GM23338 (cell line): Measurements from ENCODE around the gene KPTN. TPM values are rescaled to one million over a fixed set of nuclear protein-coding genes. Genes with fewer than 3 reads are reported as not detected.
A peak's percentile ranks its signal among the peaks of the same experiment; 100 is the strongest.

Experiments
- ATAC-seq: fragments of 200-7000 bp; cut with Tn5 transposase; 3 replicates; pipeline ENCODE4 v1.9.1; 2020
- DNase-seq: peaks from one replicate; pipeline ENCODE4 v3.0.0-alpha.2; 2015; ENCODE audit warnings: low spot score
- H2AFZ ChIP-seq: fragments of 200-600 bp; sonication (generic); 2 replicates; pipeline ENCODE4 v1.8.0; 2016; ENCODE audit warnings: antibody characterized with exemption, mild to moderate bottlenecking, moderate library complexity
- H3F3A ChIP-seq: fragments of 200-600 bp; sonication (generic); replicated peaks from 2 replicates; pipeline ENCODE4 v1.8.0; 2017; ENCODE audit warnings: antibody characterized with exemption, mixed run types, low read depth
- H3K27ac ChIP-seq: fragments of 200-600 bp; sonication (generic); 2 replicates; pipeline ENCODE4 v1.6.1; 2016; ENCODE audit warnings: low read depth
- H3K27me3 ChIP-seq: fragments of 200-600 bp; sonication (generic); 2 replicates; pipeline ENCODE4 v1.8.0; 2016; ENCODE audit warnings: mild to moderate bottlenecking, mixed run types, moderate library complexity; ENCODE audit not compliant: insufficient read depth
- H3K36me3 ChIP-seq: fragments of 200-600 bp; sonication (generic); 2 replicates; pipeline ENCODE4 v1.8.0; 2016; ENCODE audit warnings: mild to moderate bottlenecking; ENCODE audit not compliant: insufficient read depth
- H3K4me1 ChIP-seq: fragments of 200-600 bp; sonication (generic); 2 replicates; pipeline ENCODE4 v1.8.0; 2016; ENCODE audit warnings: mild to moderate bottlenecking, moderate library complexity; ENCODE audit not compliant: insufficient read depth
- H3K4me2 ChIP-seq: fragments of 200-600 bp; sonication (generic); 2 replicates; pipeline ENCODE4 v1.7.1; 2017; ENCODE audit warnings: mixed run types
- H3K4me3 ChIP-seq: fragments of 200-600 bp; sonication (generic); 2 replicates; pipeline ENCODE4 v1.6.1; 2016; ENCODE audit warnings: mixed run types
- H3K79me2 ChIP-seq: fragments of 200-600 bp; sonication (generic); replicated peaks from 2 replicates; pipeline ENCODE4 v1.8.0; 2017; ENCODE audit warnings: mild to moderate bottlenecking; ENCODE audit not compliant: insufficient read depth
- H3K9me2 ChIP-seq: fragments of 200-600 bp; sonication (generic); 2 replicates; pipeline ENCODE4 v1.8.0; 2017; ENCODE audit not compliant: insufficient read depth
- H4K20me1 ChIP-seq: fragments of 200-600 bp; sonication (generic); replicated peaks from 2 replicates; pipeline ENCODE4 v1.8.0; 2017; ENCODE audit warnings: mild to moderate bottlenecking; ENCODE audit not compliant: insufficient read depth
- H3K27ac Mint-ChIP-seq: 2 replicates; pipeline ENCODE4 v1.8.0; 2020; ENCODE audit warnings: inconsistent platforms, mild to moderate bottlenecking, moderate library complexity, mixed read lengths
- H3K27me3 Mint-ChIP-seq: 3 replicates; pipeline ENCODE4 v1.8.0; 2022; ENCODE audit warnings: low read depth, mild to moderate bottlenecking, moderate library complexity, mixed read lengths, inconsistent platforms; ENCODE audit not compliant: insufficient read depth, poor library complexity
- H3K36me3 Mint-ChIP-seq: 3 replicates; pipeline ENCODE4 v1.8.0; 2021; ENCODE audit warnings: low read depth, mild to moderate bottlenecking, inconsistent platforms, moderate library complexity, mixed read lengths
- H3K4me1 Mint-ChIP-seq: 3 replicates; pipeline ENCODE4 v1.8.0; 2020; ENCODE audit warnings: mild to moderate bottlenecking, inconsistent platforms, mixed read lengths
- H3K4me3 Mint-ChIP-seq: 3 replicates; pipeline ENCODE4 v1.8.0; 2021; ENCODE audit warnings: moderate library complexity, mild to moderate bottlenecking, inconsistent platforms, mixed read lengths
- H3K9me3 Mint-ChIP-seq: 3 replicates; pipeline ENCODE4 v1.8.0; 2020; ENCODE audit warnings: moderate library complexity, mild to moderate bottlenecking, inconsistent platforms, mixed read lengths
- CREB1 ChIP-seq: fragments of 250-450 bp; sonication (Bioruptor Pico); IDR thresholded peaks from 2 replicates; pipeline ENCODE4 v1.5.0; 2020; ENCODE audit warnings: low read depth, mild to moderate bottlenecking, moderate library complexity
- EZH2phosphoT487 ChIP-seq: fragments of 200-600 bp; sonication (generic); IDR thresholded peaks from one replicate; pipeline ENCODE4 v1.8.1; 2018; ENCODE audit warnings: antibody characterized with exemption; ENCODE audit not compliant: unreplicated experiment
- POLR2AphosphoS5 ChIP-seq: IDR thresholded peaks from 2 replicates; pipeline ENCODE4 v1.6.1; 2016; ENCODE audit warnings: antibody characterized with exemption, low read depth
- STAT1 ChIP-seq: IDR thresholded peaks from one replicate; pipeline ENCODE4 v1.6.1; 2016; ENCODE audit warnings: antibody characterized with exemption; ENCODE audit not compliant: unreplicated experiment
- polyA plus RNA-seq: library from polyadenylated mRNA; unstranded; fragments of >200 nt; fragmentation: Nextera tagmentation; extraction: Ambion mirVana; gene quantifications from 2 replicates; pipeline ENCODE4 v1.2.1, GENCODE V29; 2016
- total RNA-seq: library from RNA; depleted of rRNA; stranded (reverse); fragments of >200 nt; shearing (Covaris generic); gene quantifications from 2 replicates; pipeline ENCODE4 v1.2.3, GENCODE V29; 2014
- TF ChIP-seq, protein P1 (sequence below), 2 experiments: fragments of 200-600 bp in 1 of 2; sonication (generic) in 1 of 2; conservative IDR thresholded peaks; 2 replicates each; pipeline versions ENCODE4 v1.5.1 to v1.6.1; 2016 to 2017; ENCODE audit warnings: antibody characterized with exemption in 2 of 2, low read depth in 2 of 2, mild to moderate bottlenecking in 2 of 2, moderate library complexity in 1 of 2
- TF ChIP-seq, protein P2 (sequence below): IDR thresholded peaks from one replicate; pipeline ENCODE4 v1.6.1; 2018; ENCODE audit warnings: antibody characterized with exemption; ENCODE audit not compliant: unreplicated experiment
- TF ChIP-seq, protein P3 (sequence below): fragments of 250-450 bp; sonication (Bioruptor Pico); IDR thresholded peaks from 2 replicates; pipeline ENCODE4 v1.5.0; 2020; ENCODE audit warnings: mild to moderate bottlenecking, moderate library complexity

The KPTN gene
- total and polyA plus RNA-seq, 2 experiments from 2014 or later, result 19.8 to 26.2 TPM

DNA sequence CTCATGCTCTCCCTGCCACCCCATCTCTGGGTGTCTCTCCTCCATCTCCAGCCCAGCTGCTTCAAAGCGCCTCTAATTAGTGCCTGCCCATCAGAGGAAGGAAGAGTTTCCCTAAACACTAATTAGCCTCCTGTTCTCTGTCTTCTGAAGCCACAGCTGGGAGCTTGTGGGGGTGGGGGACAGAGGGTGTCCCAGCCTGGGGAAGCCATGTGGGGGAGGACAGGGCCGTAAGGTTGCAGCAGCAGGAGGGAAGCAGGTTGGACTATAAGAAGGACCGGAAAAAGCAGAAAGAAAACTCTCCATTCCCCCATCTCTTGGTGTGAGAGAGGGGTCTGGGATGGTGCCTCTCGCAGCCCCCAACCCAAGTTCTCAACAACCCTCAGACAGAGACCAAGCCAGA is 38.5 kb downstream of the KPTN start (continued):
- TF ChIP-seq STAT1 (no peak), POLR2AphosphoS5 (no peak)

DNA sequence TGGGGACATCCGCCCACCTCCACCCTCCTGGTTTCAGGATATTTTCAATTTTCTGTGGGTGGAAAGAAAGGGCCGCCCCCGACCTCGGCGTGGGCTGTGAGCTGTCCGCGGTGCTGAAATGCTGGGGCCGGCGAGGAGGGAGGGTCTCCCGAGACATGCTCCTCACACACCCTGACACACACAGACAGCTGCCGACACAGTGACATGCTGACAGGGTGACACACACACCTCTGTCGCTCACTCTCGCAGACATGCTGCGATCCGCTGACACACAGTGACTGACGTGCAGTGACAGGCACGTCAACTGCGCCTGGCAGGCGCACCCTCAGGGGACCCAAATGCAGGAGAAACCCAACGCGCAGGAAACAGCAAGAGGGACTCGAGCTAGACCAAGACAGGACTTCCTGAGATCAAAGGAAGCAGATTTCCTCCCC is 39.6 kb downstream of the KPTN start:
- Mint-ChIP-seq H3K27ac (no peak overlapping the region), H3K27me3 (peaks cover 34% of the 10 kb centered on the region), H3K4me3 (peak overlapping the region; percentile 31; the same call in 1 of the 3 replicates), H3K9me3 (no peaks in the 10 kb centered on the region; the same call in 2 of the 3 replicates), H3K4me1 (peaks cover 30% of the 10 kb centered on the region), H3K36me3 (no peaks in the 10 kb centered on the region; the same call in 2 of the 3 replicates)
- no peak overlapping the region for H2AFZ ChIP-seq
- peak; percentile 76 for DNase-seq
- H3K4me3 ChIP-seq, result no peak overlapping the region
- H3K9me2 ChIP-seq, result no peaks in the 10 kb centered on the region
- H3K36me3 ChIP-seq, result no peaks in the 10 kb centered on the region
- peaks cover 23% of the 10 kb centered on the region for H3K27me3 ChIP-seq
- no peak; the same call in 2 of the 3 replicates for ATAC-seq
- no peak overlapping the region for H3K27ac ChIP-seq
- H4K20me1 ChIP-seq, result peaks cover 6% of the 10 kb centered on the region
- no peak overlapping the region for H3K4me2 ChIP-seq
- H3F3A ChIP-seq, result peaks cover 24% of the 10 kb centered on the region; the same call in 1 of the 2 replicates
- no peaks in the 10 kb centered on the region for H3K79me2 ChIP-seq
- peaks cover 21% of the 10 kb centered on the region for H3K4me1 ChIP-seq
- TF ChIP-seq, protein P1, sequence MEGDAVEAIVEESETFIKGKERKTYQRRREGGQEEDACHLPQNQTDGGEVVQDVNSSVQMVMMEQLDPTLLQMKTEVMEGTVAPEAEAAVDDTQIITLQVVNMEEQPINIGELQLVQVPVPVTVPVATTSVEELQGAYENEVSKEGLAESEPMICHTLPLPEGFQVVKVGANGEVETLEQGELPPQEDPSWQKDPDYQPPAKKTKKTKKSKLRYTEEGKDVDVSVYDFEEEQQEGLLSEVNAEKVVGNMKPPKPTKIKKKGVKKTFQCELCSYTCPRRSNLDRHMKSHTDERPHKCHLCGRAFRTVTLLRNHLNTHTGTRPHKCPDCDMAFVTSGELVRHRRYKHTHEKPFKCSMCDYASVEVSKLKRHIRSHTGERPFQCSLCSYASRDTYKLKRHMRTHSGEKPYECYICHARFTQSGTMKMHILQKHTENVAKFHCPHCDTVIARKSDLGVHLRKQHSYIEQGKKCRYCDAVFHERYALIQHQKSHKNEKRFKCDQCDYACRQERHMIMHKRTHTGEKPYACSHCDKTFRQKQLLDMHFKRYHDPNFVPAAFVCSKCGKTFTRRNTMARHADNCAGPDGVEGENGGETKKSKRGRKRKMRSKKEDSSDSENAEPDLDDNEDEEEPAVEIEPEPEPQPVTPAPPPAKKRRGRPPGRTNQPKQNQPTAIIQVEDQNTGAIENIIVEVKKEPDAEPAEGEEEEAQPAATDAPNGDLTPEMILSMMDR (conservative IDR thresholded peaks at IDR 0.05; ENCODE audit: low read depth in 2 of 2), result no peak
- TF ChIP-seq, protein P2, sequence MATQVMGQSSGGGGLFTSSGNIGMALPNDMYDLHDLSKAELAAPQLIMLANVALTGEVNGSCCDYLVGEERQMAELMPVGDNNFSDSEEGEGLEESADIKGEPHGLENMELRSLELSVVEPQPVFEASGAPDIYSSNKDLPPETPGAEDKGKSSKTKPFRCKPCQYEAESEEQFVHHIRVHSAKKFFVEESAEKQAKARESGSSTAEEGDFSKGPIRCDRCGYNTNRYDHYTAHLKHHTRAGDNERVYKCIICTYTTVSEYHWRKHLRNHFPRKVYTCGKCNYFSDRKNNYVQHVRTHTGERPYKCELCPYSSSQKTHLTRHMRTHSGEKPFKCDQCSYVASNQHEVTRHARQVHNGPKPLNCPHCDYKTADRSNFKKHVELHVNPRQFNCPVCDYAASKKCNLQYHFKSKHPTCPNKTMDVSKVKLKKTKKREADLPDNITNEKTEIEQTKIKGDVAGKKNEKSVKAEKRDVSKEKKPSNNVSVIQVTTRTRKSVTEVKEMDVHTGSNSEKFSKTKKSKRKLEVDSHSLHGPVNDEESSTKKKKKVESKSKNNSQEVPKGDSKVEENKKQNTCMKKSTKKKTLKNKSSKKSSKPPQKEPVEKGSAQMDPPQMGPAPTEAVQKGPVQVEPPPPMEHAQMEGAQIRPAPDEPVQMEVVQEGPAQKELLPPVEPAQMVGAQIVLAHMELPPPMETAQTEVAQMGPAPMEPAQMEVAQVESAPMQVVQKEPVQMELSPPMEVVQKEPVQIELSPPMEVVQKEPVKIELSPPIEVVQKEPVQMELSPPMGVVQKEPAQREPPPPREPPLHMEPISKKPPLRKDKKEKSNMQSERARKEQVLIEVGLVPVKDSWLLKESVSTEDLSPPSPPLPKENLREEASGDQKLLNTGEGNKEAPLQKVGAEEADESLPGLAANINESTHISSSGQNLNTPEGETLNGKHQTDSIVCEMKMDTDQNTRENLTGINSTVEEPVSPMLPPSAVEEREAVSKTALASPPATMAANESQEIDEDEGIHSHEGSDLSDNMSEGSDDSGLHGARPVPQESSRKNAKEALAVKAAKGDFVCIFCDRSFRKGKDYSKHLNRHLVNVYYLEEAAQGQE, result peak; percentile 97

DNA sequence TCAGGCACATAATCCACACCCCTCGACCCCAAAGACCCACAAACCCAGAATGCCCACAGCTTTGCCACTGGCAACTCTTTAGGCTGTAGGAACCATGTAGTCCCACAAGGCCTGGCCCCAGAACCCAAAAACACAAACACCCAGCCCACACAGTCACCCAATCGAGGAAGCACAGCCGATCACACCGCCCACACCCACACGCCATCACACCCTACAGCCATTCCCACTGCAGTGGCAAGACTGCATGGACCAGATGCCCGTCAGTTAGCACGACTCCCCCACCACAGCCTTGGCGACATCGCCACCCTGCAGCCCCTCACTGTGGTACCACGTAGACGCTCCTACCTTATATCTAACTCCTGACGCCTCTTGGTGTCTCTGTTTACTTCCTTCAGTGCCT is 40.7 kb downstream of the KPTN start:
- Mint-ChIP-seq H3K27ac (no peak overlapping the region), H3K27me3 (peaks cover 33% of the 10 kb centered on the region), H3K4me1 (peaks cover 23% of the 10 kb centered on the region), H3K4me3 (no peak overlapping the region), H3K36me3 (no peaks in the 10 kb centered on the region; the same call in 2 of the 3 replicates), H3K9me3 (no peaks in the 10 kb centered on the region; the same call in 2 of the 3 replicates)
- Histone ChIP-seq H3F3A (peaks cover 18% of the 10 kb centered on the region; the same call in 1 of the 2 replicates), H4K20me1 (peaks cover 6% of the 10 kb centered on the region), H3K27ac (no peak overlapping the region), H3K36me3 (no peaks in the 10 kb centered on the region), H3K4me1 (peaks cover 11% of the 10 kb centered on the region), H3K4me3 (no peak overlapping the region), H3K79me2 (no peaks in the 10 kb centered on the region), H3K27me3 (peaks cover 17% of the 10 kb centered on the region), H3K4me2 (no peak overlapping the region), H2AFZ (no peak overlapping the region), H3K9me2 (no peaks in the 10 kb centered on the region)
- ATAC-seq (no peak), DNase-seq (no peak)
- no peak for TF ChIP-seq CREB1 (CRISPR knock-in tag)
- TF ChIP-seq EZH2phosphoT487, result no peak
- TF ChIP-seq, protein P3, sequence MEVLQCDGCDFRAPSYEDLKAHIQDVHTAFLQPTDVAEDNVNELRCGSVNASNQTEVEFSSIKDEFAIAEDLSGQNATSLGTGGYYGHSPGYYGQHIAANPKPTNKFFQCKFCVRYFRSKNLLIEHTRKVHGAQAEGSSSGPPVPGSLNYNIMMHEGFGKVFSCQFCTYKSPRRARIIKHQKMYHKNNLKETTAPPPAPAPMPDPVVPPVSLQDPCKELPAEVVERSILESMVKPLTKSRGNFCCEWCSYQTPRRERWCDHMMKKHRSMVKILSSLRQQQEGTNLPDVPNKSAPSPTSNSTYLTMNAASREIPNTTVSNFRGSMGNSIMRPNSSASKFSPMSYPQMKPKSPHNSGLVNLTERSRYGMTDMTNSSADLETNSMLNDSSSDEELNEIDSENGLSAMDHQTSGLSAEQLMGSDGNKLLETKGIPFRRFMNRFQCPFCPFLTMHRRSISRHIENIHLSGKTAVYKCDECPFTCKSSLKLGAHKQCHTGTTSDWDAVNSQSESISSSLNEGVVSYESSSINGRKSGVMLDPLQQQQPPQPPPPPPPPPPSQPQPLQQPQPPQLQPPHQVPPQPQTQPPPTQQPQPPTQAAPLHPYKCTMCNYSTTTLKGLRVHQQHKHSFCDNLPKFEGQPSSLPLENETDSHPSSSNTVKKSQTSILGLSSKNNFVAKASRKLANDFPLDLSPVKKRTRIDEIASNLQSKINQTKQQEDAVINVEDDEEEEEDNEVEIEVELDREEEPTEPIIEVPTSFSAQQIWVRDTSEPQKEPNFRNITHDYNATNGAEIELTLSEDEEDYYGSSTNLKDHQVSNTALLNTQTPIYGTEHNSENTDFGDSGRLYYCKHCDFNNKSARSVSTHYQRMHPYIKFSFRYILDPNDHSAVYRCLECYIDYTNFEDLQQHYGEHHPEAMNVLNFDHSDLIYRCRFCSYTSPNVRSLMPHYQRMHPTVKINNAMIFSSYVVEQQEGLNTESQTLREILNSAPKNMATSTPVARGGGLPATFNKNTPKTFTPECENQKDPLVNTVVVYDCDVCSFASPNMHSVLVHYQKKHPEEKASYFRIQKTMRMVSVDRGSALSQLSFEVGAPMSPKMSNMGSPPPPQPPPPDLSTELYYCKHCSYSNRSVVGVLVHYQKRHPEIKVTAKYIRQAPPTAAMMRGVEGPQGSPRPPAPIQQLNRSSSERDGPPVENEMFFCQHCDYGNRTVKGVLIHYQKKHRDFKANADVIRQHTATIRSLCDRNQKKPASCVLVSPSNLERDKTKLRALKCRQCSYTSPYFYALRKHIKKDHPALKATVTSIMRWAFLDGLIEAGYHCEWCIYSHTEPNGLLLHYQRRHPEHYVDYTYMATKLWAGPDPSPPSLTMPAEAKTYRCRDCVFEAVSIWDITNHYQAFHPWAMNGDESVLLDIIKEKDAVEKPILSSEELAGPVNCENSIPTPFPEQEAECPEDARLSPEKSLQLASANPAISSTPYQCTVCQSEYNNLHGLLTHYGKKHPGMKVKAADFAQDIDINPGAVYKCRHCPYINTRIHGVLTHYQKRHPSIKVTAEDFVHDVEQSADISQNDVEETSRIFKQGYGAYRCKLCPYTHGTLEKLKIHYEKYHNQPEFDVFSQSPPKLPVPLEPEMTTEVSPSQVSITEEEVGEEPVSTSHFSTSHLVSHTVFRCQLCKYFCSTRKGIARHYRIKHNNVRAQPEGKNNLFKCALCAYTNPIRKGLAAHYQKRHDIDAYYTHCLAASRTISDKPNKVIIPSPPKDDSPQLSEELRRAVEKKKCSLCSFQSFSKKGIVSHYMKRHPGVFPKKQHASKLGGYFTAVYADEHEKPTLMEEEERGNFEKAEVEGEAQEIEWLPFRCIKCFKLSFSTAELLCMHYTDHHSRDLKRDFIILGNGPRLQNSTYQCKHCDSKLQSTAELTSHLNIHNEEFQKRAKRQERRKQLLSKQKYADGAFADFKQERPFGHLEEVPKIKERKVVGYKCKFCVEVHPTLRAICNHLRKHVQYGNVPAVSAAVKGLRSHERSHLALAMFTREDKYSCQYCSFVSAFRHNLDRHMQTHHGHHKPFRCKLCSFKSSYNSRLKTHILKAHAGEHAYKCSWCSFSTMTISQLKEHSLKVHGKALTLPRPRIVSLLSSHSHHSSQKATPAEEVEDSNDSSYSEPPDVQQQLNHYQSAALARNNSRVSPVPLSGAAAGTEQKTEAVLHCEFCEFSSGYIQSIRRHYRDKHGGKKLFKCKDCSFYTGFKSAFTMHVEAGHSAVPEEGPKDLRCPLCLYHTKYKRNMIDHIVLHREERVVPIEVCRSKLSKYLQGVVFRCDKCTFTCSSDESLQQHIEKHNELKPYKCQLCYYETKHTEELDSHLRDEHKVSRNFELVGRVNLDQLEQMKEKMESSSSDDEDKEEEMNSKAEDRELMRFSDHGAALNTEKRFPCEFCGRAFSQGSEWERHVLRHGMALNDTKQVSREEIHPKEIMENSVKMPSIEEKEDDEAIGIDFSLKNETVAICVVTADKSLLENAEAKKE, result no peak
